DMS53 treated with DMSO at 0.1 percent for 48 hours (cell line): Measurements from ENCODE around the gene SHISAL1.

ENCODE experiments used
- DNase-seq: peaks from one replicate; lab custom pipeline; 2025; ENCODE audit not compliant: unreplicated experiment; lab: John Stamatoyannopoulos, UW

Gene SHISAL1

GRCh38 chr22:44280665-44281188 is 32.0 kb downstream of the SHISAL1 start:
- DNase-seq, result no peak

DNA sequence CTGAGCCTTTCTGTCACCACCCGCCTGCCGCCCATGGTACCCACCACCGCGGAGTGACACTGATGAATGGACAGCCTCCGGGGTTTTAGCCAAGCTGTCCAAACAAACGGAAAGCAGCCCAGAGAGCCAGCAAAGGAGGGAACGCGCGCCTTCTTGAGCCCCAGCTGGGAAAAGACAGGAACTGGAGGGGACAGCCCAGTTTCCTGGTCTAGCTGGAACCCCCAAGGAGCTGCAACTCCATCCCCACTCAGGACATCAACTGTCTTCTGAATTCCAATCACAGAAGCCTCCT is 33.7 kb downstream of the SHISAL1 start:
- no peak for DNase-seq

DNA sequence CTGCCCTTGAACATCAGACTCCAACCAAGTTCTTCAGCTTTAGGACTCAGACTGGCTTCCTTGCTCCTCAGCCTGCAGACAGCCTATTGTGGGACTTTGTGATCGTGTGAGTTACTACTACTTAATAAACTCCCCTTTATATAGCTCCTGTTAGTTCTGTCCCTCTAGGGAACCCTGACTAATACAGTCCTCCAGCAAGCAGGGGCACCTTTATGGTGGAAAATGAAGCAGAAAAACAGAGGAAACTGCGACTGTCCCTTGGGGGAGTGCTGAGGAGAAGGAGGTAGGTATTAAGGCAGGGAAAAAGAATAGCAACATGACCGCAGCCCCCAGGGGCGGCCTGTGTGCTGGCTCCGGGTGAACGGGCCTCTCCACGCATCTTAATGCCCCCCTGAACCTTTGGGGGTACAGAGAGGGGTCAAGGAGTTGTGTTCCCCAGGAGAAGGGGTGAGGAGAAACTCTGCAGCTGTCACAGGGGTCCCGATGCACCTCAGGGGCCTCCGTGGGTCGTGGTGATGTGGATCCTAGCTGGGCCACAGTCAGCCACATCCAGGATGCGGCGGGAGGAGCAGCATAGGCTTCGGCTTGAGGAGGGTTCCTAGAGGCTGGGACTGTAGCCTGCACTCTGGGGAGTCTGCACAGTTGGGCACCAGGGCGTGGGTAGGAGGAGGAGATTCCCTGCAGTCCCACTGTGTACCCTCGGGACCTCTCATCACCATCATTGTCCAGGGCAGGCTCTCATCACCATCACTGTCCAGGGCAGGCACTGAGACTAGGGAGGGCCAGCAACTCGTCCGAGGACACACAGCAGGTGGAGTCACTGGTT is 34.3 kb downstream of the SHISAL1 start:
- no peak for DNase-seq

GRCh38 chr22:44277386-44278135 is 35.2 kb downstream of the SHISAL1 start:
- DNase-seq, result no peak

DNA sequence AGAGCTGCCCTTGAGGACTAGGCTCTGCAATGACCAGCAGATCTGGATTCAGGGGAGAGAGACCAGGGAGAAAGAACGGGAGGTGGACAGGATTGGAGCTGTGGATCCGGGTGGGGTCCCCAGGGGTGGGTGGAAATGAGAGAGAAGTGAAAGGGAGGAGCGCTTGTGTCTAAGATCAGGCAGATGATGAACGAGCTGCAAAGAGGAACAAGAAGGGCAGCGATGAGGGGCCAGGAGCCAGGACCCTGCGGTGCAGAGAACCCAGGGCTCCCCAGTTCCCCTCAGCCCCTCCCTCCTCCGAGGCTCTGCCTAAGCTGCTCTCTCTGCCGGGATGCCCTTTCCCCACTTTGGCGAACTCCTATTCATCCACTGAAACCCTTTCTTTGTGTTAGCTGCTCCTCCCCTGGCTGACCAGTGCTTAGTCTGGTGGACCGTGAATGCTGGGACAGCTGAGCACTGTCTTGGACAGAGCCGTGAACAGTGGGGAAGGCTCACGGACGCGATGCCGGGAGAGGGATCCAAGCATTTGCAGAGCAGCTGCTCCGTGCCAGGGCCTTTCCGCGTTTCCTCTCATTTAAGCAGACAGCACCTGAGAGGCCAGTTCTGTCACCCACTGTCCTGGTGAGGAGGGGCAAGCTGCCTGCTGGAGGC is 35.9 kb downstream of the SHISAL1 start:
- no peak for DNase-seq

- DNase-seq, result no peak
Observed at GRCh38 chr22:44276041-44276440, 36.7 kb downstream of the SHISAL1 start.

GRCh38 chr22:44275631-44275995 is 37.1 kb downstream of the SHISAL1 start:
- DNase-seq, result no peak

DNA sequence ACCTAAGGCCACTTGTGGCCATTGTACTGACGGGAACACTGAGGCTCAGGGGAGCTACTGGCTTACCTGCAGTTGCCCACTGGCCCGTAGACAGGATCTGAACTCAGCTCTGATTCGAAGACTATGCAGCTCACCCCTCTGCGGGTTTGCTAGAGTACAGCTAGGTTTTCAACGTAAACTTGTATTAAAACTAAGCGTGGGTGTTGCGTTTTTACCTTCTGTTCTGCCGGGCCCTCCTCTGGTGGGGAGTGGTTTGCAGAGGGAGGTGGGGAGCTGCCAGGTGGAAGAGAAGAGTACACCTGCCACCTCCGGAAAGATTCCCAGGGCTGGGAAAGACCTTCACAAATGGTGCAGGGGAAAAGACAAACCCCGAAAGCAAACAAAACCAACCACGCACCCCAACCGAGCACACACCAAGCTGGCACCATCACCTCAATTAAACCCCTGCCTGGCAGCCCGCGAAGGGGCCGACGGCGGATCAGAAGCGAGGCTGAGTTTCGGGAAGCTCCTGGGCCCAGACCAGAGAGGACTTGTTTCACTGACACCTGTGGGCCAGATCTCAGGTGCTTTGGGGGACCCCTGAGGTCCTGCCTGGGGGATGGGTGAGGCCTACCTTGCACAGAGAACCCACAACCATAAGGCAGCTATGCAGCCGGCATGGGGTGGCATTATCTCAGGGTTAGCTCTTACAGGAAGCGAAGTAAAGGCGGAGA is 37.7 kb downstream of the SHISAL1 start:
- no peak for DNase-seq

- DNase-seq, result no peak
Observed at GRCh38 chr22:44273175-44273574, 39.6 kb downstream of the SHISAL1 start.

GRCh38 chr22:44272401-44272771 is 40.4 kb downstream of the SHISAL1 start:
- DNase-seq, result no peak

- DNase-seq, result no peak
Observed at GRCh38 chr22:44271732-44272400, 40.9 kb downstream of the SHISAL1 start.

- no peak for DNase-seq
Observed at GRCh38 chr22:44271010-44271500, 41.7 kb downstream of the SHISAL1 start.

DNA sequence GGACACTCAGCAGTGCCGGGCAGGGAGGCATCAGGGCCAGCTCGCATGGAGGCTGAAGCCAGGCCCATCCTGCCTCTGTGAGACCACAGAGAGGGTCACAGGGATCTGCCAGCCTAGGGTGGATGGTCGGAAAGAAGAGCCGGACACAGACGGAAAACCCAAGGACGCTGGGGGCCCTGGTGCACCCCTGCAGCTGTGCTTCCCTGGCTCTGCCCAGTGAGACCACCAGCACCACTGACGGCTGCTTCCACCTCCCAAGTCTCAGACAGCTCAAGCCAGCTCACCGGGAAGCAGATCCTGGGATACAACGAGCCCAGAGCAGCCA is 42.2 kb downstream of the SHISAL1 start:
- DNase-seq, result no peak

- DNase-seq, result no peak
Observed at GRCh38 chr22:44269757-44270555, 42.8 kb downstream of the SHISAL1 start.

DNA sequence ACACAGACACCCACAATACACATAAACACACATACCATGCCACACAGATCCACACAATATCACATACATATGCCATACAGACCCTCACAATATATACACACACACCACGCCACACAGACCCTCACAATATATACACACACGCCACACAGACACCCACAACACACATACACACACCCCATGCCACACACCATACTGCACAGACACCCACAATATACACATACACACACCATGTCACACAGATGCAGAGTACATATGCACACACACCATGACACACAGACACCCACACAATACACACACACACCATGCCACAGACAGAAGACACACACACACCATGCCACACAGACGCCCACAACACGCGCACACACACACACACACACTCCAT is 43.6 kb downstream of the SHISAL1 start:
- no peak for DNase-seq

- no peak for DNase-seq
Observed at GRCh38 chr22:44268431-44269116, 44.2 kb downstream of the SHISAL1 start.

DNA sequence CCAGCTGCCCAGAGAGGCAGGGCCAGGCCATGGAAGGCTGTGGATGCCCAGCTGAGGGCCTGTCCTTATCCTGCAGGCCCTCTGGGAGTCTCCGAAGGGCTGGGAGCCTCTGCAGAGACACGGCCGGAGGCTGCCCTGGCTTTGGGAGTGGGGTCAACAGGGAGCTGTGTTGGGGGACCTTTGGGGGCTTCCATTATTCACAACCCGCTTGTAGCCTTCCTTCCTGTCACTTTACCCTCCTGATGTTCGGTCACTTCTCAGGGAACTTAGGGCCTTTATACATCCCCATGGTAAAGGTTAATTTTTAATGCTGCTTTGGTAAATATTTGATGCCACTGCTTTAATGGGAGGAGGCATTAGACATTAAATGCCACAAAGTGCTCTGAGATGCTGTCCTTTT is 44.9 kb downstream of the SHISAL1 start:
- no peak for DNase-seq

DNA sequence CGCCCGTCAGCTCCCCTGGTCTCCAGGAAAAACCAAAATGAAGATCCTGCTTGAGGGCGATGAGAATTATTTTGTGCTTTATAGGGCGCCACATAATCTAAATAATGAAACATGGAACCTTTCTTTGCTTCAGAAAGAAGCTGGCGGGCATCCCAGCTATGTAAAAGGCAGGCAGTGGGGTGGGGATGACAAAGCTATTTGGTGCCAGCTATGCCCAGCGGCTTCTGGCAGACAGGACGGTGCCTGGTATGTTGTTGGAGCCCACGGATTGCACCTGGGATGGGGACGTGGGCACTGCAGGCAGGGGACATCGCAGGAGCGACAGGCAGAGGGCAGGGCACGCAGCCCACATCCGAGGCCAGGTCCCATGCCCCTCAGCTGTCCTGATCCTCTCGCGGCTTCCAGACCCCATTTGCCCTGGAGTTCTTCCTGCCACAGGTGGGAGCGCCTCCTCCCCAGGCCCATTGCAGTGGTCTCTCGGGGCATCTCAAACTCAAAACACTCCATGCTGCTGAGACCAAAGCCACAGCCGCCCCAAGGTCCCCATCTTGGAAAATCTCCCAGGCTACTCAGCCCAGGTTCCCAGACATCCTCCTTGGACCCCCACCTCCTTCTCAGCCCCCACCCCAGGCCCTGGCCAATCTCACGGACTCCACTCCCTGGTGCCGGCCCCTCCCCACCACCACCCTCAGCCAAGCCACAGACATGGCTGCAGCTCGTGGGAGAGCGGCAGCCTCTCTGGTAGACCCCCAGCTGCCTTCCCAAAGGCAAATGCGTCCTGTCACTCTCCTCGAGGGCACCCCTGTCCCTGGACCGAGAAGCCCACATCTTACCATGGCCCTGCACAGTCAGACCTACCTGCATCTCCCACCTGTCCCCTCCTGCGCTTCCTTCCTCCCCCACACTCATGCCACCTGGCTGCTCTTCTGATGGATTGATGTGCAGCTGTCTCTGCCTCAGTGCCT is 45.7 kb downstream of the SHISAL1 start:
- DNase-seq, result no peak
